Mucosa of descending colon (tissue), 3 donors: Measurements from ENCODE around the gene NPC2. TPM values are rescaled to one million over a fixed set of nuclear protein-coding genes. Genes with fewer than 3 reads are reported as not detected.

Experiments used
- ATAC-seq: fragments of 200-7000 bp; cut with Tn5 transposase; one replicate; pipeline ENCODE4 v1.9.1; 2020; ENCODE audit warnings: mild to moderate bottlenecking, moderate library complexity
- DNase-seq, 3 donors: peaks; one replicate each; pipeline ENCODE4 v3.0.0-alpha.2; 2020
- H3K36me3 ChIP-seq: fragments of 200-600 bp; one replicate; pipeline ENCODE4 v1.8.0; 2021; ENCODE audit warnings: low read depth, mild to moderate bottlenecking
- H3K4me1 ChIP-seq: fragments of 200-600 bp; one replicate; pipeline ENCODE4 v1.8.0; 2021; ENCODE audit warnings: low read depth, mild to moderate bottlenecking
- H3K4me3 ChIP-seq: fragments of 200-600 bp; one replicate; pipeline ENCODE4 v1.8.0; 2021; ENCODE audit warnings: mild to moderate bottlenecking
- H3K9me3 ChIP-seq: fragments of 200-600 bp; one replicate; pipeline ENCODE4 v1.8.0; 2021; ENCODE audit warnings: mild to moderate bottlenecking
- CTCF ChIP-seq: fragments of 200-600 bp; IDR thresholded peaks from one replicate; pipeline ENCODE4 v1.8.0; 2022; ENCODE audit warnings: antibody characterized with exemption, mild to moderate bottlenecking
- intact Hi-C, 2 donors: fragments of 100-400 bp; cut with DNase I in 1 of 2; cut with micrococcal nuclease in 1 of 2; formaldehyde crosslinking; loops; one replicate each; pipeline versions ENCODE4 v1.11.0 to v1.11.1; 2022; cut with DNase I, micrococcal nuclease
- total RNA-seq, 3 donors: library from RNA; stranded (reverse); fragmentation: NEBNext Ultra II Directional in 2 of 3; extraction: Animal tissue kit (Norgen Biotek cat#: 25700) in 2 of 3; gene quantifications; one replicate each; pipeline versions ENCODE4 v1.2.1 to v1.2.4, GENCODE V29; 2021 to 2023
- donor health status: DM: no; HTN: no; CAD: no; lungs with moderate emphysema.
- donor health status: DM: no; HTN: no; CAD: no.
- donor health status: DM: no; HTN: yes; CAD: no.

NPC2 gene
- total RNA-seq, 3 donors from 2014 or later, result 150 to 212 (median 168) TPM

GRCh38 chr14:74524076-74524811, 31.1 kb upstream of the NPC2 start:
- H3K4me3 ChIP-seq, result no peak overlapping the region
- DNase-seq, result no peak
- ATAC-seq, result no peak
- intact Hi-C loops, result no loop called here
- no peaks in the 10 kb centered on the region for H3K36me3 ChIP-seq
- H3K9me3 ChIP-seq, result no peaks in the 10 kb centered on the region
- no peak for TF ChIP-seq CTCF
- H3K4me1 ChIP-seq, result no peaks in the 10 kb centered on the region

GRCh38 chr14:74522740-74523139, 29.6 kb upstream of the NPC2 start:
- ATAC-seq, result no peak
- no peak for TF ChIP-seq CTCF
- peak in 1 of 3 donors; percentile 23 for DNase-seq
- no peaks in the 10 kb centered on the region for H3K9me3 ChIP-seq
- no peak overlapping the region for H3K4me3 ChIP-seq
- H3K4me1 ChIP-seq, result no peaks in the 10 kb centered on the region
- intact Hi-C loops, result no loop called here
- H3K36me3 ChIP-seq, result no peaks in the 10 kb centered on the region

- intact Hi-C loops, result no loop called here
- no peak for ATAC-seq
- TF ChIP-seq CTCF, result no peak
- Histone ChIP-seq H3K9me3 (no peaks in the 10 kb centered on the region), H3K4me1 (no peaks in the 10 kb centered on the region), H3K36me3 (no peaks in the 10 kb centered on the region), H3K4me3 (no peak overlapping the region)
- DNase-seq, result peak in 1 of 3 donors; percentile 22
These were observed 28.7 kb upstream of the NPC2 start for GRCh38 chr14:74521756-74522155.

- no peak for TF ChIP-seq CTCF
- Histone ChIP-seq H3K4me1 (no peaks in the 10 kb centered on the region), H3K36me3 (no peaks in the 10 kb centered on the region), H3K9me3 (no peaks in the 10 kb centered on the region), H3K4me3 (no peak overlapping the region)
- no peak for ATAC-seq
- intact Hi-C loops, result no loop called here
- DNase-seq, result peak in 2 of 3 donors; percentile 10 to 26
These were observed 26.4 kb upstream of the NPC2 start for GRCh38 chr14:74519316-74520074.

- Histone ChIP-seq H3K36me3 (no peaks in the 10 kb centered on the region), H3K4me1 (no peaks in the 10 kb centered on the region), H3K9me3 (no peaks in the 10 kb centered on the region), H3K4me3 (no peak overlapping the region)
- DNase-seq, result peak in 2 of 3 donors; percentile 5 to 16
- ATAC-seq, result no peak
- TF ChIP-seq CTCF, result no peak
- intact Hi-C loops, result no loop called here
These were observed 25.1 kb upstream of the NPC2 start for GRCh38 chr14:74518221-74518620.
